ENCODE data around the gene RPTN. TPM values are rescaled to one million over a fixed set of nuclear protein-coding genes. Genes with fewer than 3 reads are reported as not detected.

RPTN gene
- total RNA-seq, 1 experiment from 2014 or later, result not detected

- DNase-seq (ENCODE audit: low read depth), result peak; percentile 23
Measured at GRCh38 chr1:152111515-152111968, 47.5 kb downstream of the RPTN start.

GRCh38 chr1:152110860-152111514 is 48.0 kb downstream of the RPTN start:
- peak; percentile 48 for DNase-seq (ENCODE audit: low read depth)

DNA sequence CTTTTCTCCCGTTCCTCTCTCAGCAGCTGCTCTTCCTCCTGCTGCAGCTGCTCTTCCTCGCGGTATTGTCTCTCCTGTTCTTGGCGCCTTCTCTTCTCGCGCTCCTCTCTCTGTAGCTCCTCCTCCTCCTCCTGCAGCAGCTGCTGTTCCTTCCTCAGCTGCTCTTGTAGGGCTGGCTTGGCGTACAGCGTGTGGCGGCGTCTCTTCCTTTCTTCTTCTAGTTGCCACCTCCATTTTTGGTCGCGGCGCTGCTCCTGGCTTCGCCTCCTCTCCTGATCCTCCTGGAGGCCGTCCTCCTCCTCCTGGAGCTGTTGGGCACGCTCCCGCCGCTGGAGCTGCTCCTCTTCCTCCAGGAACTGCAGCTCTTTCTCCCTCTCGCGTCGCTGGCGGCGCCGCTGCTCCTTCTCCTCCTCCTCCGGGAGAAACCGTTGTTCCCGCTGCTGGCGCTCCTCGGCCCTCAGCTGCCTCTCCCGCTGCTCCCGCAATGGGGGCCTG is 48.6 kb downstream of the RPTN start:
- peak; percentile 56 for DNase-seq (ENCODE audit: low read depth)

- DNase-seq (ENCODE audit: low read depth), result peak; percentile 1
Measured at GRCh38 chr1:152109998-152110294, 49.1 kb downstream of the RPTN start.

GRCh38 chr1:152109231-152109997 is 49.6 kb downstream of the RPTN start:
- DNase-seq (ENCODE audit: low read depth), result peak; percentile 14

DNA sequence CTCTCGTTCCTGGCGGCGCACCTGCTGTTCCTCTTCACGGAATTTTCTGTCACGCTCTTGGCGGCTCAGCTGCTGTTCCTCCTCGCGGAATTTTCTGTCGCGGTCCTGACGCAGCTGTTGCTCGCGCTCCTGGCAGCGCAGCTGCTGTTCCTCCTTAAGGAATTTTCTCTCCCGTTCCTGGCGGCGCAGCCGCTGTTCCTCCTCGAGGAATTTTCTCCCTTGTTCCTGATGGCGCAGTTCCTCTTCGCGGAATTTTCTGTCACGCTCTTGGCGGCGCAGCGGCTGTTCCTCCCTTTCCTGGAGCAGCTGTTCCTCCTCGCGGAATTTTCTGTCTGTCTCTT is 50.2 kb downstream of the RPTN start:
- DNase-seq (ENCODE audit: low read depth), result no peak

GRCh38 chr1:152107984-152108881 is 50.8 kb downstream of the RPTN start:
- DNase-seq (ENCODE audit: low read depth), result peak; percentile 90

DNA sequence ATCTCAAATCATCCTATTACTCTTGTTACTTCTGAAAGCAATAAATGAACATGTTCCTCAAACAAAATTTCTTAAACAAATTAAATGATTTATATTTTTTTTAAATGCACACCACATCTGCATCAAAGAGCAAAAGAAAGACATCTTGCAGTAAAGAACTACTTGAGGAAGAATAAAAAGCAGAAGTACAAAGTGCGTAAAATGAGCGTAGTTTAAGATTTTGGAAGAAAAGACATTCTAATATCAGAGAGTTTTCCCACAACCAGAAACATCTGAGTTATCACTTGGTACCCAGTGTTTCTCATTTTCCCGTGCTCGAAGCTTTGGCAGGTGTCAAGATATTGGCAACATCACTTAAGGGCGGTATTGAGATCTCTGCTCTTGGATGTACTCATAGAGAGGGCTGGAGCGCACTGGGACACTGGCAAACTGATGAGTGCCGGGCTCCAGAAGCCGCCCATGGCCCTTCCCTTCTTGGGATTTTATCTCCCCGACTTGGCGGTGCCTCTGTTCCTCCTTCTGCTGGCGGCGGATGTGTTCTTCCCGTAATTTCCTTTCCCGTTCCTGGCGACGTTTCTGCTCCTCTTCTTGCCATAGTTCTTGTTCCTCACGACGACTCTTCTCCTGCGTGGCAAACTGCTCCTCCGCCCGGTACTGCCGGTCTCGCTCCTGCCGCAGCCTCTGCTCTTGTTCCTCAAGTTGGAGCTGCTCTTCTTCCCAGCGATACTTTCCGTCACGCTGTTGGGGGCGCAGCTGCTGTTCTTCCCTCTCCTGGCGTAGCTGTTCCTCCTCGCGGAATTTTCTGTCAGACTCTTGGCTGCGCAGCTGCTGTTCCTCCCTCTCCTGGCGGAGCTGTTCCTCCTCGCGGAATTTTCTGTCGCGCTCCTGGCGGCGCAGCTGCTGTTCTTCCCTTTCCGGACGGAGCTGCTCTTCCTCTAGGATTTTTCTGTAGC is 51.7 kb downstream of the RPTN start:
- no peak for DNase-seq (ENCODE audit: low read depth)

DNA sequence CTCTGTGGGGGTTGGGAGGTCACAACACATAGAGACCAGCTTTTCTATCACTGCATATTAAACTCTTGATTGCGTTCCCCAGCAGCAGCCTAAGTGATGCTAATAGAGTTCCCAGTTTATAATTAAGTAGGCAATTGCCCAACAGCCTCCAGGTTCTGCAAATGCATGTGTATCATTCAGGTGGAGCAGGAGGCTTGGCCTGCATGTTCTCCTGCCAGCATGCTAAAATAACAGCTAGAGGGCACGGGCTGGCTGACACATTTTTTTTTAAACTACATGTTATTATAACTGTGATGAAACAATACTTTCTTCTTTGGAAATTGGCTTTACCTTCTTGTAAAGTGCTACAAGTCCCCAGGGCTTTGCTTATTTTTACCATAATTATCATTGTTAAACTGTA is 54.2 kb downstream of the RPTN start:
- DNase-seq (ENCODE audit: low read depth), result no peak

Other genes starting within 250 kb of the RPTN start
- 14.8 and 19.7 TPM in 2 replicates for gene THEM4, start 249.7 kb downstream of the RPTN start, total RNA-seq (2014; rRNA removed; shearing (Covaris generic))
- 165 and 220 TPM in 2 replicates for gene S100A10, start 165.4 kb downstream of the RPTN start, total RNA-seq (2014; rRNA removed; shearing (Covaris generic))
- 1,017 and 1,277 TPM in 2 replicates for gene S100A11, start 122.2 kb downstream of the RPTN start, total RNA-seq (2014; rRNA removed; shearing (Covaris generic))
- not detected in 2 replicates for gene TCHHL1, start 70.2 kb downstream of the RPTN start, total RNA-seq (2014; rRNA removed; shearing (Covaris generic))
- gene TCHH, start 43.8 kb downstream of the RPTN start, total RNA-seq (2014; rRNA removed; shearing (Covaris generic)), result under 0.01 TPM in 2 replicates
- under 0.01 TPM in 1 of 2 replicates, not detected in the other for gene HRNR, start 65.0 kb upstream of the RPTN start, total RNA-seq (2014; rRNA removed; shearing (Covaris generic))
- gene FLG, start 166.0 kb upstream of the RPTN start, total RNA-seq (2014; rRNA removed; shearing (Covaris generic)), result under 0.01 and 0.12 TPM in 2 replicates
- gene FLG2, start 200.8 kb upstream of the RPTN start, total RNA-seq (2014; rRNA removed; shearing (Covaris generic)), result not detected in 2 replicates

All from RPMI7951 (cell line).